ENCODE data around the gene COX8A.

COX8A gene

DNA sequence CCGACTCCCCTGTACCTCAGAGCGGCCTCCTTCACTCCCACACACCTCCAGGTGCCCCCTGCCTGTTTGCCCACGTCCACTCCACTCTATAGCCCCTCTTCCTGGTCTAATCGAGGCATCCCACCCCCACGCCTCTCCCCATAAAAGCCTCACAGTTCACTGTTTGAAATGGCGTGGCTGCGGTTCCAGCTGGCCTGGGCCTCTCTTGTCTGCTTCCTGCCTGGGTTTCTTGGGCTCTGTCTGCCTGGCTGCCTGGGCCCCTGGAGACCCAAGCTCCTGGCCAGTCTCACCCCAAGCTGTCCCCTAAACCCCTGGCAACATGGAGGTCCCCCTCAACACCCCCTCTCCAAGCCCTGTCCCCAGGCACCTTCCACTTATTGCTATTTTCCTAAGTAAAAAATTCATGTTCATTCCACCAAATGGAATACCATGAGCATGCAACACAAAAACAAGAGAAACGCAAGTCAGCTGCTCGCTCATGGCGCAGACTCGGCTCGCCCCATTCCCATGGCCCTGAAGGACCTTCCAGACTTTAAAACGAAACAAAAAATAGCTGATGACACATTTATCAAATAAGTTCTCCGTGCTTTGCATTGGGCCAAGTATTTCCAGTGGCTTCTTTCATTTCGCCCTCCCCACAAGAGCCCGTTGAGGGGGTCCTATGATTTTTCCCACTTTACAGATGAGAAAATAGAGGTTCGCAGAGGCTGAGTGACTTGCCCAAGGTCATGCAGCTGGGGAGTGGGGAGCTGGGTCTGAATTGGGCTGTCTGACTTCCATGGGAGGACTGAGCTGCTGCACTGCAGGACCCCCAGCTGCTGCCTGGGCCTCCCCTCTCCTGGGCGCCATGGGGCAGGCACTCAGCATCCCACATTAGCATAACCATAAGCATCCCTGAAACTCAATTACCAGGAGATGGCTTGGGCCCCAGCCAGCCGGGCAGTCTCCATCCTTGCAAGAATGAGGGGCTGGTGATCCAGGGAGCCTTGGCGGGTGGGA lies 49.6 kb downstream of the COX8A start:
- no peak for DNase-seq

DNA sequence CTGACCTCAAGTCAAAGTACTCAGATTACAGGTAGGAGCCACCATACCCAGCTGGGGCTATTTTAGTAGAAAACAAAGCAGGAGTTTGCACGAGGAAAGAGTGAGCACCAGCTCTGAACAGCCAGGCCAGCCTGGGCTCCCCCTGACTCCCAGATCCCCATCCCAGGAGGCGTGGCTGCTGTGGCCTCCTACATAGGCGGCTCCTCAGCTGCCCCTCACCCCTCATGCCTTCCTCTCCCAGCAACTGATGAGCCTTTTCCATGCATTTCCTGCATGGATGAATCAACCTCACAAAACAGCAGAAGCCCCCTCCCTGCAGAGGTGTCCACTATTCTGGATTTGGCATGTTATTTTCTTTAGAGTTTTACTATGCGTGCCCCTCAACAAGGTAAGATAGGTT lies 50.8 kb downstream of the COX8A start:
- DNase-seq, result no peak
